Measurements from ENCODE around the gene TRIM5.
"Not testable (repeated sequence)": the region's sequence is repeated elsewhere in the genome, so short reads cannot be mapped to it uniquely, and the experiment has no call there.

DNA sequence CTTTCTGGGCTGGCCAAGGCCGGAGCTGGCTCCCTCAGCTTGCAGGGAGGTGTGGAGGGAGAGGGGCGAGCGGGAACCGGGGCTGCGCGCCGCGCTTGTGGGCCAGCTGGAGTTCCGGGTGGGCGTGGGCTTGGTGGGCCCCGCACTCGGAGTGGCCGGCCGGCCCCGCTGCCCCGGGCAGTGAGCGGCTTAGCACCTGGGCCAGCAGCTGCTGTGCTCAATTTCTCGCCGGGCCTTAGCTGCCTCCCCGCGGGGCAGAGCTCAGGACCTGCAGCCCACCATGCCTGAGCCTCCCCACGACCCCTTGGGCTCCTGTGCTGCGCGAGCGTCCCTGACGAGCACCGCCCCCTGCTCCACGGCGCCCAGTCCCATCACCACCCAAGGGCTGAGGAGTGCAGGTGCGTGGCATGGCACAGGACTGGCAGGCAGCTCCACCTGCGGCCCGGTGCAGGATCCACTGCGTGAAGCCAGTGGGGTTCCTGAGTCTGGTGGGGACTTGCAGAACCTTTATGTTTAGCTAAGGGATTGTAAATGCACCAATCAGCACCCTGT is 1.9 kb downstream of the TRIM5 start:
- TF ChIP-seq, protein P1, sequence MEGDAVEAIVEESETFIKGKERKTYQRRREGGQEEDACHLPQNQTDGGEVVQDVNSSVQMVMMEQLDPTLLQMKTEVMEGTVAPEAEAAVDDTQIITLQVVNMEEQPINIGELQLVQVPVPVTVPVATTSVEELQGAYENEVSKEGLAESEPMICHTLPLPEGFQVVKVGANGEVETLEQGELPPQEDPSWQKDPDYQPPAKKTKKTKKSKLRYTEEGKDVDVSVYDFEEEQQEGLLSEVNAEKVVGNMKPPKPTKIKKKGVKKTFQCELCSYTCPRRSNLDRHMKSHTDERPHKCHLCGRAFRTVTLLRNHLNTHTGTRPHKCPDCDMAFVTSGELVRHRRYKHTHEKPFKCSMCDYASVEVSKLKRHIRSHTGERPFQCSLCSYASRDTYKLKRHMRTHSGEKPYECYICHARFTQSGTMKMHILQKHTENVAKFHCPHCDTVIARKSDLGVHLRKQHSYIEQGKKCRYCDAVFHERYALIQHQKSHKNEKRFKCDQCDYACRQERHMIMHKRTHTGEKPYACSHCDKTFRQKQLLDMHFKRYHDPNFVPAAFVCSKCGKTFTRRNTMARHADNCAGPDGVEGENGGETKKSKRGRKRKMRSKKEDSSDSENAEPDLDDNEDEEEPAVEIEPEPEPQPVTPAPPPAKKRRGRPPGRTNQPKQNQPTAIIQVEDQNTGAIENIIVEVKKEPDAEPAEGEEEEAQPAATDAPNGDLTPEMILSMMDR (IDR thresholded peaks at IDR 0.05) = not testable (repeated sequence)
- not testable (repeated sequence) for TF ChIP-seq POLR2A (IDR thresholded peaks at IDR 0.05)
